ENCODE data around the gene TRAF4.
"Not testable (repeated sequence)": the region's sequence is repeated elsewhere in the genome, so short reads cannot be mapped to it uniquely, and the experiment has no call there.

Gene TRAF4

DNA sequence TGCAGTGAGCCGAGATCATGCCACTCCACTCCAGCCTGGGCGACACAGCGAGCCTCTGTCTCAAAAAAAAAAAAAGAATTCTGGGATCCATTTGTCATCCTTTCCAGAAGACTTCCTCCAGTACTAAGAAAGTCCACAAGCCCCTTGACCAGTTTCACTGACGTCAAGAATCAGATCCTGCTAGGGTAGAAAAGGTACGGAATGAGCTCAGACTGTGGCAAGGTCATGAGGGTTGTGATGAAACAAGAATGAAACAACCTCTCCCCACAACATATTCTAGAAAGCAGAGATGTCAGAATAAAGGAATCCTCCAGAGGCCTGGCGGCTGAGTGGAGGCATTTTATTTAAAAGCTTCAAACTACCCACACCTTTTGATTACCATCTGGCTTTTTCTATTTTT is 29.9 kb downstream of the TRAF4 start:
- DNase-seq (ENCODE audit: low read depth in 1 of 2, low spot score in 1 of 2): no peak

DNA sequence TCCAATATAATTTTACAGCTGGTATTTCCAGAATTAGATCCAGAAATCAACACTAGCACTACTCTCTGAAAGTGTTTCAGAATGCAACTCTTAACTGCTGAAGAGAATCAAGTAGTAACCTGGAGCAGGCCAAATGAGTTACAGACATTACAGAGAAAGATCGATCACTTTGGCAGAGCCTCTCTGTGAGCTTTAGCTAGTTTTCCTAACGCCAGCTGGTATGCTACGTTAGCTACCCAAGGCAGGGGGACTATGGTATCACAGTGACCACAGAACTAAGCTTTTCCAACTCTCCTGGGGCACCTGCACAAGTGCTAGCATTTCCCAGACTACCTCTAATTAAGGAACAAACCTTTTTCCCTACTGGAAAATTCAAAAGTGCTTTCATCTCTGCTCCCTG is 30.4 kb downstream of the TRAF4 start:
- no peak for DNase-seq (ENCODE audit: low read depth in 1 of 2, low spot score in 1 of 2)

DNA sequence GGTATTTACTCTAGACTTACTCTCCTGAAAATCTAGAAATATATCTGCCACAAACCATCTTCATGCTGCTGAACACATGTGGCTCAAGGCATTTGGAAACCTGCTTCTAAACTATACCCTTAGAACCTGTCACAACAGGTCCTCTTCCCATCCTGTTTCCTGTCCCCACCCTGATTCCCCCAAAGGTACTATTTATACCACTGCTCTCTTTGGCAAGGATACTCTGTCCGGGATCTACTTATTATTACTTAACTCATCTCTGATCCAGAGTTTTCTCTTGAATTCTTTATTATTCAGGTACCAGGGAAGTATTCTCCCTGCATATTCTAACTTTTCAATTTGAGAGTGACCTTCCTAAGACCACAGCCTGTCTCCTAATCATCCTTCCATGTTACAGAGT is 33.4 kb downstream of the TRAF4 start:
- DNase-seq (ENCODE audit: low read depth in 1 of 2, low spot score in 1 of 2): no peak

DNA sequence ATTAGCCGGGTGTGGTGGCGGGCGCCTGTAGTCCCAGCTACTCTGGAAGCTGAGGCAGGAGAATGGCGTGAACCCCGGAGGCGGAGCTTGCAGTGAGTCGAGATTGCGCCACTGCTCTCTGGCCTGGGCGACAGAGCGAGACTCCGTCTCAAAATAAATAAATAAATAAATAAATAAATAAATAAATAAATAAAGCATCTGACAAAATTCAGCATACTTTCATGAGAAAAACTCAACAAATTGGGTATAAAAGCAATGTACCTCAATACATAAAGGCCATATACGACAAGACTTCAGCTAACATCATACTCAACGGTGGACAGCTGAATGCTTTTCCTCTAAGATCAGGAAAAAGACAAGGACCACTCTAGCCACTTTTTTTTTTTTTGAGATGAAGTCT is 35.8 kb downstream of the TRAF4 start:
- DNase-seq (ENCODE audit: low read depth in 1 of 2, low spot score in 1 of 2): not testable (repeated sequence)

DNA sequence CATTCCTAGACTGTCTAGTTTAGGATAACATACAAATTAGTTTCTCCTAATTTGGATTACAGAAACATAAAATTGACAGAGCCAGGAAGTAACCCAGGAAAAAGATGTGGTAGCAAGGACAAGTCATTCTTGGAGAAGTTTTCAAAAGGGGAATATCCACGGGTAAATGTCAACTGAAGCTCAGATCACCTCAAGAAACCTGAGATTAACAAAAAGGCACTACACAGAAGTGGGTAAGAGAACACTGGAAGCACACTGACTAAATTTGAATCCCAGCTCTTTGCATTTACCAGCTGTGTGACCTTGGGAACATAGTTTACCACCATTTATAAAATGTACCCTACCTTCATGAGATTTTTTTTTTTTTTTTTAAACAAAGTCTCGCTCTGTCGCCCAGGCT is 39.4 kb downstream of the TRAF4 start:
- no peak for DNase-seq (ENCODE audit: low read depth in 1 of 2, low spot score in 1 of 2)

DNA sequence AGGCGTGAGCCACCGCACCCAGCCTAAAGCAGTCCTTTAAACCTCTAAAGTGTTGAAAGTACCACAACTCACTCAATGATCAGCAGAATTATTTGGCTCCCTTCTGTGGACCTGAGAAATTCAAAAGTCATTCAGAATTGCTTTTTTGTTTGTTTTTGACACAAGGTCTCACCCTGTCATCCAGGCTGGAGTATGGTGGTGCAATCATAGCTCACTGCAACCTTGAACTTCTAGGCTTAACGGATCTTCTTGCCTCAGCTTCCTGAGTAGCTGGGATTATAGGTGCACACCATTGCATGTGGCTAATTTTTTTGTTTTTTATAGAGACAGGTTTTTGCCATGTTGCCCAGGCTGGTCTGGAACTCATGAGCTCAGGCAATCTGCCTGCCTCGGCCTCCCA is 44.3 kb downstream of the TRAF4 start:
- DNase-seq (ENCODE audit: low read depth in 1 of 2, low spot score in 1 of 2): no peak

DNA sequence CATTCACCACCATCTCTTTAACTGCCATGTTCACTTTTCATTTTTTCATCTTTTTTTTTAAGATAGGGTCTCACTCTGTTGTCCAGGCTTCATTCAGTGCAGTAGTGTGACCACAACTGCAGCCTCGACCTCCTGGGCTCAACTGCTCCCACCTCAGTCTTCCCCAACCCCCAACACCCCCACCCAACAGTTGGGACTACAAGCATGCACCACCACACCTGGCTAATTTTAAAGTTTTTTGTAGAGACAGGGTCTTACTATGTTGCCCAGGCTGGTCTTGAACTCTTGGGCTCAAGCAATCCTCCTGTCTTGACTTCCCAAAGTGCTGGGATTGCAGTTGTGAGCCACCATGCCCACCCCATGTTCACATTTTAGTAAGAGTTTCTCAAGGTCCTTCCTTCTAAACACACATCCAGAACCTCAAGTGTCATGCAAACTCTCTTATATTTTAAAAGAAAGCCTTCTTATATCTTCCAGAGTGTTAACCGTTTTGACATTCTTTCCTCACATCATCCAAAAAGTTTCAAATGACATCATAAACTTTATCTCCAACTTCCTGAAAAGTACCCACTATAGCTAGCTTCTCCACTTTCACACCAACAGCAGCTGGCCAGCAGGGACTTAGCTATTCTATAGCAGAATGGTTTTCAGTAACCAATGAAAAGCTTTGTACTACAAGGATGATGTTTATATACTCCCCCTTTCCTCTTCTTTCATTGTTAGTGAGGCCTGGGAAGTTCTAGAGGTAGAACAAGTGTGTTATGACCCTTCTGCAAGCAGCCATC is 49.3 kb downstream of the TRAF4 start:
- no peak for DNase-seq (ENCODE audit: low read depth in 1 of 2, low spot score in 1 of 2)

DNA sequence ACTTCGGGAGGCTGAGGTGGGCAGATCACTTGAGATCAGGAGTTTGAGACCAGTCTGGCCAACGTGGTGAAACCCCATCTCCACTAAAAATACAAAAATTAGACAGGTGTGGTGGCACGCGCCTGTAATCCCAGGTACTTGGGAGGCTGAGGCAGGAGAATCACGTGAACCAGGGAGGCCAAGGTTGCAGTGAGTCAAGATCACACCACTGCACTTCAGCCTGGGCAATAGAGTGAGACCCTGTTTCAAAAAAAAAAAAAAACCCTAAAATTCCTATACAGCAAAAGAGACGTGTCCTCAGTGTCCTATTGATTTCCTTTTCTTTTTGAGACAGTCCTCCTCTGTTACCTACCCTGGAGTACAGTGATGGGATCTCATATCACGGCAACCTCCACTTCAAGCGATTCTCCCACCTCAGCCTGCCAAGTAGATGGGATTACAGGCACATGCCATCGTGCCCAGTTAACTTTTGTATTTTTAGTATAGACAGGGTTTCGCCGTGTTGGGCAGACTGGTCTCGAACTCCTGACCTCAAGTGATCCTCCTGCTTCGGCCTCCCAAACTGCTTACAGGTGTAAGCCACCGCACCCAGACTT is 51.1 kb downstream of the TRAF4 start:
- not testable (repeated sequence) for DNase-seq (ENCODE audit: low read depth in 1 of 2, low spot score in 1 of 2)

DNA sequence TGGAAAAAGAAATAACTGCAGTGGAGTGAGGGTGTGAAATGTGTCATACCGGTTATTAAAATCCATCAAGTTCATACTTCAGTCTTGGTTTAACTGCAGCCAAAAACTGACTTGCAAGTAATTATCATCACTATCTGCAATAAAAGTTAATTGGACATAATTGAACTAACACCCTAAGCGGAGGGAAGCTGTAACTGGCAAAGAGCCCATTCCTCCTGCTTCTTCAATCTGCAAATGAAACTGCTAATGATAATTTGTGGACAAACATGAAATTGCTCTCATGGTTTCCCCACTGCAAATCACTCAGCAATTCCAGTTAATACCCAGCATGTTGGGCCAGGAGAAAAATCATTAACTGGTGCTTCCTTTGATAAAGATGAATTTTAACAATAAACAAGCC is 52.3 kb downstream of the TRAF4 start:
- no peak for DNase-seq (ENCODE audit: low read depth in 1 of 2, low spot score in 1 of 2)

Measured in activated CD4-positive, alpha-beta T cell treated with anti-CD3 and anti-CD28 coated beads, Interleukin-2, amount 50 U/mL, for 24 hours (primary cell).